Measurements from ENCODE around the gene CDH6. TPM values are rescaled to one million over a fixed set of nuclear protein-coding genes. Genes with fewer than 3 reads are reported as not detected.

Gene CDH6
- total RNA-seq, 1 experiment from 2014 or later = 5.3 TPM

DNA sequence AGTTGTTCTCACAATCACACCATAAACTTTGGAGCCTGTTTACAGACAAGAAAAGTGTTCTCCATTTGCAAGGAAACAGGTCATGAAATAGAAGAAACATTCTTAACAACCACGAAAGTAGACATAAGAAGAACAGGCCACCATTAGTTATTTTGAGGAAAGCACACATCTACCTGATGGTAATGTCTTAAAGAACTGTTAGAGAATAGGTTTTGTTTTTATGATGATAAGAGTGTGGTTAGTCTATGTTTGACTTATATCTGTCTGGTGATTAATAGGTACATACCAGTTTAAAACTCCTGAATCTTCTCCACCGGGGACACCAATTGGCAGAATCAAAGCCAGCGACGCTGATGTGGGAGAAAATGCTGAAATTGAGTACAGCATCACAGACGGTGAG is 108.3 kb downstream of the CDH6 start:
- DNase-seq = no peak
- Histone ChIP-seq H3K36me3 (replicated peaks; ENCODE audit: control insufficient read depth, insufficient read depth, low read length) (no peaks in the 10 kb centered on the region), H3K27me3 (ENCODE audit: control insufficient read depth, insufficient read depth, low read length) (no peaks in the 10 kb centered on the region), H3K4me3 (ENCODE audit: insufficient read depth, low read depth, low read length) (no peak overlapping the region)

DNA sequence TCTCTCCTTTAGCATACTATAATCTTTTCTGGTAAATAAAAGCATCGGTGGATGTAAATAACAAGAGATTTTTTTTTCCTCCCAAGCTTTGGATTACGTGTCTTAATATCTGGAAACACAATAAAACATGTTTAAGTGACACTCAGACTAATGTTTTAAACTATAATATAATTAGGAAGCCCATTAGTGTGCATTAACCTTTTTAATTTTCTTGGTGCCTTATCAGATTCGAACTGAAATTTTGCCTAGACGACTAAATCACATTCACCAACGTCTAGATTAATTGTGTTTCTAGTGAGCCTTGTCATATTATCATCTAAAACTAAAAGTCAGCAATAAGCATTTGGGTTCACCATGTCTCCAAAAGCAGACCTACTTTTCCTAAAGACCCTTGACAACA is 110.2 kb downstream of the CDH6 start:
- no peaks in the 10 kb centered on the region for H3K36me3 ChIP-seq (replicated peaks; ENCODE audit: control insufficient read depth, insufficient read depth, low read length)
- H3K4me3 ChIP-seq (ENCODE audit: insufficient read depth, low read depth, low read length) = no peak overlapping the region
- H3K27me3 ChIP-seq (ENCODE audit: control insufficient read depth, insufficient read depth, low read length) = no peaks in the 10 kb centered on the region
- DNase-seq = no peak

DNA sequence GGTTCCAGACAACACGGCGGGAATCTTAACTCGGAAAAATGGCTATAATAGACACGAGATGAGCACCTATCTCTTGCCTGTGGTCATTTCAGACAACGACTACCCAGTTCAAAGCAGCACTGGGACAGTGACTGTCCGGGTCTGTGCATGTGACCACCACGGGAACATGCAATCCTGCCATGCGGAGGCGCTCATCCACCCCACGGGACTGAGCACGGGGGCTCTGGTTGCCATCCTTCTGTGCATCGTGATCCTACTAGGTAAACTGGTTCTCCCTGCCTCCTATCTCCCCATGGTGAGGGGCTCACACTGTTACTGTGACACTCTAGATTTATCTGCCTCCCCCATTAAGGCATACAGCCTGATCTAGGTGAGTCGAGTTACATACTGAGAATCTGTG is 124.2 kb downstream of the CDH6 start:
- no peaks in the 10 kb centered on the region for H3K27me3 ChIP-seq (ENCODE audit: control insufficient read depth, insufficient read depth, low read length)
- no peak overlapping the region for H3K4me3 ChIP-seq (ENCODE audit: insufficient read depth, low read depth, low read length)
- DNase-seq = peak; percentile 58
- no peaks in the 10 kb centered on the region for H3K36me3 ChIP-seq (replicated peaks; ENCODE audit: control insufficient read depth, insufficient read depth, low read length)

DNA sequence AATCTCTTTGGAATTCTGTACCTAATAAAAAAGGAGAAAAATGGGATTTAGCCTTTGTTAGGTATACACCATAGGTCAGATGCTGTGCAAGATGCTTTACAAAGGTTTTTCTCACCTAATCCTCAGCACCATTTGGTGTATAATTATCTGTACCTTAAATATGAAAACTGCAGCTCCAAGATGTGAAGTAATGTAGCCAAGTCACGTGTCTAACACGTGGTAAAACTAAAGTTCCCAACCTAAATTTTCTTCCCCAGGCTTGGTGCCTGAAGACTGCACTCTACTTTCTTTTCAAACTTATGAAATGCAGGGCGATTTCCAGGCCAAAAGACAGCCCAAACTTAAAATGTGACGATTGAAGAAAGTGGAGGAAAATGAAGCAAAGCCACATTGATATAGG is 125.8 kb downstream of the CDH6 start:
- Histone ChIP-seq H3K4me3 (ENCODE audit: insufficient read depth, low read depth, low read length) (no peak overlapping the region), H3K27me3 (ENCODE audit: control insufficient read depth, insufficient read depth, low read length) (no peaks in the 10 kb centered on the region), H3K36me3 (replicated peaks; ENCODE audit: control insufficient read depth, insufficient read depth, low read length) (no peaks in the 10 kb centered on the region)
- DNase-seq = no peak

DNA sequence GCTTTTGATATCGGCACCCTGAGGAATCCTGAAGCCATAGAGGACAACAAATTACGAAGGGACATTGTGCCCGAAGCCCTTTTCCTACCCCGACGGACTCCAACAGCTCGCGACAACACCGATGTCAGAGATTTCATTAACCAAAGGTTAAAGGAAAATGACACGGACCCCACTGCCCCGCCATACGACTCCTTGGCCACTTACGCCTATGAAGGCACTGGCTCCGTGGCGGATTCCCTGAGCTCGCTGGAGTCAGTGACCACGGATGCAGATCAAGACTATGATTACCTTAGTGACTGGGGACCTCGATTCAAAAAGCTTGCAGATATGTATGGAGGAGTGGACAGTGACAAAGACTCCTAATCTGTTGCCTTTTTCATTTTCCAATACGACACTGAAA is 129.5 kb downstream of the CDH6 start:
- H3K27me3 ChIP-seq (ENCODE audit: control insufficient read depth, insufficient read depth, low read length) = no peaks in the 10 kb centered on the region
- no peak for DNase-seq

DNA sequence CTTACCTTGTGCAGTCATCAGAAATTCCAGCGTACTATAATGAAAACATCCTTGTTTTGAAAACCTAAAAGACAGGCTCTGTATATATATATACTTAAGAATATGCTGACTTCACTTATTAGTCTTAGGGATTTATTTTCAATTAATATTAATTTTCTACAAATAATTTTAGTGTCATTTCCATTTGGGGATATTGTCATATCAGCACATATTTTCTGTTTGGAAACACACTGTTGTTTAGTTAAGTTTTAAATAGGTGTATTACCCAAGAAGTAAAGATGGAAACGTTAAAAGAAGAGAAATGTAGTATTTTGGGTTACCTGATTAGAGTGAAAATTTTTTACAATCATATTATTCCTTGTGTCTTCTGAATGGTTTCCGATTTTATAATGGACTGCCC is 131.4 kb downstream of the CDH6 start:
- H3K27me3 ChIP-seq (ENCODE audit: control insufficient read depth, insufficient read depth, low read length) = no peaks in the 10 kb centered on the region
- H3K4me3 ChIP-seq (ENCODE audit: insufficient read depth, low read depth, low read length) = no peak overlapping the region

More for the DNA sequence above, 129.5 kb downstream of the CDH6 start:
- Histone ChIP-seq H3K4me3 (ENCODE audit: insufficient read depth, low read depth, low read length) (no peak overlapping the region), H3K36me3 (replicated peaks; ENCODE audit: control insufficient read depth, insufficient read depth, low read length) (no peaks in the 10 kb centered on the region)

DNA sequence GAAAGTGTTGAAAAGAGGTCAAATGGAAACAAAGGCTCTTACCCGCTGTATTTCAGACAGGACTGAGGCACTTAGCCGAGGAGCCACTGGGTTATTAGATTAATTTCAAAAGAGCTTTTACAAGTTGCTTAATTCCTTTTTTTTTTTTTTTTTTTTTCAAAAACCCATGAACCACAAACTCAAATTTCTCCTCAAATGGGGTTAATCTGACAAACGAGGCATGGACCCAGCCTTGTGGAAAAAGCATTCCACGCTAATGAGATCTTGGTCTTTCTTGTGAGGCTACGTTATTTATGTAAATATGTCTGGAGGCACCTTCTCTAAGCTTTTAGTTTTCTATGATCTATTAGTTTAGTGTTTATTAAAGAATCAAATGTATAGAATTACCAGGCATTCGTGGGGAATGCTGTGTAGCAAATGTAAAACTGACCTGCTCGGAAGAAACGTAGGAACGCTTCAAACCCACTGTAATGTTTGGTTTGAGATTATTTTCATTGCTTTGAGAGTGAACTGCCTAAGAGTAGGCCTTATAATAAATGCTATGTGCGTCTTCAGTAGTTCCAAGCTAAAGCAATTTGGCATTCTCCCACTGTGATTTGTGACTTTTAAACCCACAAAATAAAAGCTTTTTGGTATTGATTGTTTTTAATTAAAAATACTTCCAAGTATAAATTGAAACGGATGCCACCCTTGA is 134.7 kb downstream of the CDH6 start:
- no peak for DNase-seq
- no peak overlapping the region for H3K4me3 ChIP-seq (ENCODE audit: insufficient read depth, low read depth, low read length)
- no peaks in the 10 kb centered on the region for H3K27me3 ChIP-seq (ENCODE audit: control insufficient read depth, insufficient read depth, low read length)
- H3K36me3 ChIP-seq (replicated peaks; ENCODE audit: control insufficient read depth, insufficient read depth, low read length) = no peaks in the 10 kb centered on the region

More for the DNA sequence above, 131.4 kb downstream of the CDH6 start:
- no peaks in the 10 kb centered on the region for H3K36me3 ChIP-seq (replicated peaks; ENCODE audit: control insufficient read depth, insufficient read depth, low read length)
- DNase-seq = no peak

DNA sequence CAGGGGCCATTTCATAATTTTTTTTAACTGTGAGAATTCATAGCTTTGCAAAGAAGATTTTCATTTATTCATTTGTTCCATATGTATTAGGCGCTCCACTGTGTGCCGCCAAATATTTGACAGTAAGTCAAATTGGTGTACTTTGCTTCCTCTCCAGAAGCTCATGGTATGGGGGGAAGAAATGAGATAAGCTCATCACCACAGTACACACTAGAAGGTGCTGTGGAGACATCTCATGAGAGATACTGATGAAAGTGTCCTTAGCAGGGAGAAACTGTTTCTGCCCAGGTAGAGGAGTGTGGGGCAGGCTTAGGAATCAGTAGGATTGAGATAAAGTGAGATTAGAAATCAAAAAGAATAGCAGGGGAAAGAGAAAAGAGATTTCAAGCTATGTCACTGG is 136.2 kb downstream of the CDH6 start:
- Histone ChIP-seq H3K36me3 (replicated peaks; ENCODE audit: control insufficient read depth, insufficient read depth, low read length) (no peaks in the 10 kb centered on the region), H3K4me3 (ENCODE audit: insufficient read depth, low read depth, low read length) (no peak overlapping the region), H3K27me3 (ENCODE audit: control insufficient read depth, insufficient read depth, low read length) (no peaks in the 10 kb centered on the region)
- peak; percentile 8 for DNase-seq

DNA sequence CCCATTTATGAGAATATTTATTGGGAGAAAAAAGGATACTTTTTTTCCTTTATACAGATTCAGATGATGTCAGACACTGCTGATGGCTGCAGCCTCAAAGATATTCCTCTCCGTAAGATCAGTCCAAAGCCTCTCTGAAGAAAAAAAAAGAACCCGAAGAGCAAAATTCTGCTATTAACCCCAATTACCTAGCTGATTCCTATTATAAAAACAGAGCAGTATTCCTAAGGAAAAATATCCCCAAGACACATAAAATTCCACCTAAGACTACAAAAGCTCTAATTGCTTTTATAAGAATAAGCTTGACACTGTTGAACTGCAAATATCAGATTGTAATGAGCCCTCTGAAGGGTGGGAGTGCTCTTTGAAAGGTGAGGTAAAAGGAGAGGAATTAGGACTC is 138.7 kb downstream of the CDH6 start:
- no peak overlapping the region for H3K4me3 ChIP-seq (ENCODE audit: insufficient read depth, low read depth, low read length)
- H3K27me3 ChIP-seq (ENCODE audit: control insufficient read depth, insufficient read depth, low read length) = no peaks in the 10 kb centered on the region
- H3K36me3 ChIP-seq (replicated peaks; ENCODE audit: control insufficient read depth, insufficient read depth, low read length) = no peaks in the 10 kb centered on the region
- DNase-seq = no peak

DNA sequence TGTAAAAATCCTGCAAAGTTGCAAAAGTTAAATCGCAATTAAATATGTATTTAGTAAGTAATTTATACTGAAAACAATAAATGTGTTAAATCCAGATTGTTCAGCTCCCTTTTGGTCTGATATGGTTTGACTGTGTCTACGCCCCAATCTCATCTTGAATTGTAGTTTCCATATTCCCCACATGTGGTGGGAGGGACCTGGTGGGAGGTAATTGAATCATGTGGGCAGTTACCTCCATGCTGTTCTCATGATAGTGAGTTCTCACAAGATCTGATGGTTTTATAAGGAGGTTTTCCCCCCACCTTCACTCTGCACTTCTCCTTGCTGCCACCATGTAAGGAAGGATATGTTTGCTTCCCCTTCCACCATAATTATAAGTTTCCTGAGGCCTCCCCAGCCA is 140.0 kb downstream of the CDH6 start:
- Histone ChIP-seq H3K4me3 (ENCODE audit: insufficient read depth, low read depth, low read length) (no peak overlapping the region), H3K36me3 (replicated peaks; ENCODE audit: control insufficient read depth, insufficient read depth, low read length) (no peaks in the 10 kb centered on the region), H3K27me3 (ENCODE audit: control insufficient read depth, insufficient read depth, low read length) (no peaks in the 10 kb centered on the region)
- no peak for DNase-seq

DNA sequence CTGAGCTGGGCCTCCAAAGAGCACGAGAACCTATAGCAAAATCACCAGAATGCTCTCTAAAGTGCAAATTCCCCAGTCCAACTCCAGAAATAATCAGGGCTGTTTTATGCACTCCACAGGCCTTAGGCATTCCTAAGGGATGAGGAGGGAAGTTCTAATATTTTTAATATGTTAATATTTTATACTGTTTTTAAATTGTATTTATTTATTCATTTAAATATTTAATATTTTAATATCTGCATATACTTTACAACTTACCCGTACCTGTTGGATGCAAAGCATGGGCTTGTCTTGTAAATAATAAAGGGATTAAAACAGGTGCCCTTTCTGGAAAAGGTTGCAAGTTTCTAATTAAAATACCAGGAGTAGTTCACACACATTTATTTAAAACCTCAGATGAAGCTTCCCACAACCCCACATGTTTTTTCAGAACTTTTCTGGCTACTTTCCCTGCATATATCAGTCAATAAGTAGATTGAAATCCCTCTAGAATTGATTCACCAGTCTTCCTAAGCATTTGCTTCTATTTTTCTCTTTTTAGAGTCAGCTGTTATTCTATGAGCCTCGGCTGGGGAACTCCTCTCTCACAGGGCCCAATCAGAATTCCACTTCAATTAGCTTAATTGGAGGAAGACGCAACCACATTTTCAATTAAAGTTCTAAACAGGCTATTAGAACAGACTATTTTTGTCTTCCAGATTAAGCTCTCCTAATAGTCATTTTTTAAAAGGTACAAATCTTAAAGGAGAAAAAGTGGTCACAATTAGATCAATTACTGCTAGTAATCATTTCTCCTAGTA is 140.8 kb downstream of the CDH6 start:
- H3K36me3 ChIP-seq (replicated peaks; ENCODE audit: control insufficient read depth, insufficient read depth, low read length) = no peaks in the 10 kb centered on the region
- DNase-seq = no peak
- H3K27me3 ChIP-seq (ENCODE audit: control insufficient read depth, insufficient read depth, low read length) = no peaks in the 10 kb centered on the region
- H3K4me3 ChIP-seq (ENCODE audit: insufficient read depth, low read depth, low read length) = no peak overlapping the region

DNA sequence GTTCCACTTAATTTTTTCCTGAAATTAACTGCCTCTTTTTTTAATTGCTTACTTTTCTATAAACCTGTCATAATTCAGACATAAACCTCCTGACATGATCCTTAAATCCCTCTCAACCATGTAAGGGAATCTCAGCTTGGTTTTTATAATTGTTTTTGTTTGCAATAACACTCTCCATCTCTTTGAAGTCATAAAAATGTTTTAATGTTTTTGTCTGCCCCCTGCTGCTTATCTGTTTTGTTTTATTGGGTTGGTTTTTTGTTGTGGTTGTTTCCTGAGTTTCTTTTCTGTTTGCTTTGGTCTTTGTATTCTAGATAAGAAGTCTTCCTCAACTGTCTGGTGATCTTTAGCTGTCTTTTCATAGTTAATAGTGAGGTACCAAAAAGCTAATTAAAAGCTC is 142.0 kb downstream of the CDH6 start:
- no peak overlapping the region for H3K4me3 ChIP-seq (ENCODE audit: insufficient read depth, low read depth, low read length)
- no peaks in the 10 kb centered on the region for H3K27me3 ChIP-seq (ENCODE audit: control insufficient read depth, insufficient read depth, low read length)
- no peak for DNase-seq
- H3K36me3 ChIP-seq (replicated peaks; ENCODE audit: control insufficient read depth, insufficient read depth, low read length) = no peaks in the 10 kb centered on the region

DNA sequence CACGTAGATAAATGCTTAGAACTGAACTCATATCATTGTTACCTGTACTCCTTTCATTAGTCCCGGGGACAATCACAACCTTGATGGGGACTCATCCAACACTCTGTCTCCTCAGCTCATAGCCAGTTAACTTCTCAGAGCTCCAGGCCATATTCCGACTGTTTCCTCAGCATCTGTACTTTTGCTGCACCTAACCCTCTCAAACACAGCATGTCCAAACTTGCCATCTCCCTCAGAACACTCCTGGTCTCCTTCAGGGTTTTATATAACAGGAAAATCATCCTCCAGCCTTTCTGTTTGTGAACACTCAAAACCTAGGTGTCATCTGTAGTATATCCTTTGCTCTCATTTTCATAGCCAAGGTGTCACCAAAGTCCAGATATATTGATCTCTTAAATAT is 150.5 kb downstream of the CDH6 start:
- DNase-seq = no peak
- Histone ChIP-seq H3K27me3 (ENCODE audit: control insufficient read depth, insufficient read depth, low read length) (no peaks in the 10 kb centered on the region), H3K4me3 (ENCODE audit: insufficient read depth, low read depth, low read length) (no peak overlapping the region), H3K36me3 (replicated peaks; ENCODE audit: control insufficient read depth, insufficient read depth, low read length) (no peaks in the 10 kb centered on the region)

DNA sequence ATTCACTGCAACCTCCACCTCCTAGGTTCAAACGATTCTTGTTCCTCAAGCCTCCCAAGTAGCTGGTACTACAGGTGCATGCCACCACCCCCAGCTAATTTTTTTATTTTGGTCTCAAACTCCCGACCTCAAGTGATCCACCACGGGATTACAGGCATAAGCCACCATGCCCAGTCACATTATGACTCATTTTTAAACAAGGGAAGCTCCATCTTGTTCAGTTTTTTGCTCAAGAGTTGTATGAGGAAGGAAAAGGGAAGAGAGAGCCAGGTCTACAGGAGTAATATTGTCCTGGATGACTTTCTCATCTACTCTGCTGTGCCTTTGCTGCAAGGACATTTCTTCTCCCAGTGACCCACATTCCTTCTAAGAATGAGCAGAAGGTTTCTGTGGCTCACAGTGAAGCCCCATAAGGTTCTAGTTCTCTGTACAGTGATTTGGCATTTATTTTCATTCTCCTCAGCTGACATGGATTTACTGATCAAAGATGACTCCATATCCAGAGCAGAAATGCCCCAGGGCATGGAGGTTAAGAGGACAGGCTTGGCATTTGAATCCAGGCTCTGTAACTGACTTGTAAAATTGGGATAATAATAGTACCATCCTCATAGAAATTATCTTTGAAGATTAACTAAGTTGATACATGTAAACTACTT is 153.5 kb downstream of the CDH6 start:
- no peak for DNase-seq
- Histone ChIP-seq H3K36me3 (replicated peaks; ENCODE audit: control insufficient read depth, insufficient read depth, low read length) (no peaks in the 10 kb centered on the region), H3K4me3 (ENCODE audit: insufficient read depth, low read depth, low read length) (no peak overlapping the region), H3K27me3 (ENCODE audit: control insufficient read depth, insufficient read depth, low read length) (no peaks in the 10 kb centered on the region)

DNA sequence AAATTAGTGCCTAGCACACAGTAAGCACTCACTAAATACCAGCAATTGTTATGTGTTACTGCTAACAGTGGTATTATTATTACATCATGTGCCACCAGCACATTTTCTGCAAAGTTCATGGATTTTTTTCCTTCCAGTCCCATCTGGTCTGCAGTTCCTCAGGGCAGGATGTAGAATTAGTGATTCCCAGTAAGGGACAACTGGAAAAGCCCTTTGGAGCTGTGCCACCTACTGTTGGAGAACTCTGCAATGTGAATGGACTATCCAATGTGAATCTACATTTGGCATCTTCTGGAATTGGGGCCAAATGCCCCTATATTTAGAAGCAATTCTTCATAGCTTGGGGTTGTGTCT is 154.0 kb downstream of the CDH6 start:
- H3K27me3 ChIP-seq (ENCODE audit: control insufficient read depth, insufficient read depth, low read length) = no peaks in the 10 kb centered on the region
- no peak overlapping the region for H3K4me3 ChIP-seq (ENCODE audit: insufficient read depth, low read depth, low read length)
- DNase-seq = no peak
- no peaks in the 10 kb centered on the region for H3K36me3 ChIP-seq (replicated peaks; ENCODE audit: control insufficient read depth, insufficient read depth, low read length)
